ENCODE results near the gene RAB44. TPM values are rescaled to one million over a fixed set of nuclear protein-coding genes. Genes with fewer than 3 reads are reported as not detected.

The RAB44 gene
- total RNA-seq, 1 donor from 2014 or later = 0.05 TPM

DNA sequence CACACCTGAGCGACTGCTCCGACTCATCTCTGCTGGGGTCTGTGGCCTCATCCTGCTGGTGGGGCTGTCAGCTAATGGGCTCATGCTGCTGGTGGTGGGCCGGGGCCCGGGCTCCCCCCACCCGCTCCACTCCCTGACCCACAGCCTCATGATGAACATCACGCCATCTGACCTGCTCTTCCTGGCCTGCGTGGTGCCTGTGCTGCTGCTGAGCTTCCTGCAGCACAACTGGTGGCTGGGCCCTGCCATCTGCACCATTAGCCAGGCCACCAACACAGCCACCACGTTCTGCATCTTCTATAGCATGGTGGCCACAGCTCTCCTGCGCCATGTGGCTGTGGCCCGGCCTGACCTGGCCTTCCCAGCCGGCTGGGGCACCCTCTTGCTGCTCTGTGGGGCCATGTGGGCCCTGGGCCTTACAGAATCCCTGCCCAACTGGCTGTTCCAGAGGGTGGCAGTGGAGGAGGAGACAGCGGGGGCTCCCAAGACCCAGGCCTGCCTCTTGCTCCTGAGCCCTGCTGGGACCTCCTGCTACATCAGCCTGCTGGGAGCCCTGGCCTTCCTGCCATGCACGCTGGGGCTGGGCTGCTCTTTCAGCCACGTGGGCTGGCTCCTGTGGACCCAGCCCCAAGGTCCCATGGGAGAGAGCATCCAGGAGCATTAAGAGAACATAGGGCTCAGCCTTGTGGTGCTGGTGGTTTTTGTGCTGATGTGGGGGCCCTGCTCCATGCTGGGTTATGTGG lies 39.6 kb downstream of the RAB44 start:
- intact Hi-C loops (cut with micrococcal nuclease) = no loop called here
- no peaks in the 10 kb centered on the region for H3K27me3 Mint-ChIP-seq (ENCODE audit: insufficient read depth)
- no peaks in the 10 kb centered on the region for H3K9me3 Mint-ChIP-seq

DNA sequence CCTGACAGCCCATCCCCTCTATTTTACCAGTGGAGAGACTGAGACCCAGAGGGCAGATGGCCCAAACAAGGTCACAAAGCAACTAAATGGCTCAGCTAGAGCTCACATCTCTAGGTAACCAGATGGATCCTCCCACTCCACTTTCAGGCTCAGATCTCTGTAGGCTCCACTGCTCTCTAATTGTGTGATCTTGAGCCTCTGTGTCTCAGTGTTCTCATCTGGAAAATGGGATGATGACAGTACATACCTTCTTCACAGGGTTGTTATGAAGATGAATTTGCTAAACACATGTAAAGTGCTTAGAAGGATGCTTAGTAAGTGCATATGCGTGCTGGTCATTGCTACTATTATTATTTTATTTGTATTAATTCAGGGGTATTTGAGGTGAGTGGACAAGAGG lies 40.5 kb downstream of the RAB44 start:
- Mint-ChIP-seq H3K27ac (no peak overlapping the region), H3K4me3 (no peak overlapping the region), H3K36me3 (ENCODE audit: low read depth) (no peaks in the 10 kb centered on the region)

More for the DNA sequence above, 39.6 kb downstream of the RAB44 start:
- H3K4me3 Mint-ChIP-seq = no peak overlapping the region
- no peaks in the 10 kb centered on the region for H3K36me3 Mint-ChIP-seq (ENCODE audit: low read depth)
- DNase-seq (ENCODE audit: low spot score) = no peak
- no peak overlapping the region for H3K27ac Mint-ChIP-seq
- H3K4me1 Mint-ChIP-seq (ENCODE audit: low read depth) = peaks cover 39% of the 10 kb centered on the region

DNA sequence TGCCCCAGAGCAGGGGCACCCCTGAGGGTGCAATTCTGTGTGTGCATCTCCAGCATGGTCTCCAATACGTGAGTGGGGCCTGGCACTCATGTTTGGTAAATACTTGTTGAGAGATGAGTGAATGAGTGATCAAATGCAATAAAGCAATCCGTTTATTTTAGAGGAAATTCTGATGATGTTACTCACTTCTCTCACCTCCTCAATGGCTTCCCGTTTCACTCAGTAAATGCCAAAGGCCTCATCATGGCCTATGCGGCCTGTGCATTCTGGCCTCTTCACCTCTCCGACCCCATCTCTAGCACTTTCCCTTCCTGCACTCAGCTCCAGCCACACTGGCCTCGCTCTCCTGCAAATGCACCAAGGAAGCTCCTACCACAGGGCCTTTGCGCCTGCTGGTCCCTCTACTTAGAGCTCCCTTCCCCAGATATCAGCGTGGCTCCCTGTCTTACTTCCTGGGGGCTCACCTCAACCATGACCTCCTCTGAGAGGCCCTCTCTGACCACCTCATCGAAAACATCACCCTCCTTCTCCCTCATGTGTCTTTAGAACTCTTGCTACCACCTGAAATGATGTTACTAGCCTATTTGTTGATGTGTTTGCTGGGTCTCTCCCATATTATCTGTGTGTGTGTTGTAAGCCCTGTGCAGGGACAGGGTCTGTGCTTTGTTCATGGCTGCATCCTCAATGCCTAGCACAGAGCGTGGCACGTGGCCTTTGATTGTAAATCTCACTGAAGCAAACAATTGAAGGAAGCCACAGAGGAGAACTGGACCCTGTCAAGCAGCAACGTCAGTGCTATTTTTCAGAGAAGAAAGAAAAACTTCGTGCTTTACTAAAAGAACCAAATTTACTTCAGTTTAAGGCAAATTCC lies 42.6 kb downstream of the RAB44 start:
- Mint-ChIP-seq H3K36me3 (ENCODE audit: low read depth) (no peaks in the 10 kb centered on the region), H3K27me3 (ENCODE audit: insufficient read depth) (no peaks in the 10 kb centered on the region), H3K27ac (no peak overlapping the region), H3K9me3 (no peaks in the 10 kb centered on the region), H3K4me3 (no peak overlapping the region), H3K4me1 (ENCODE audit: low read depth) (peaks cover 37% of the 10 kb centered on the region)
- intact Hi-C loops (cut with micrococcal nuclease) = no loop called here
- no peak for DNase-seq (ENCODE audit: low spot score)

More for the DNA sequence above, 40.5 kb downstream of the RAB44 start:
- intact Hi-C loops (cut with micrococcal nuclease) = no loop called here
- H3K27me3 Mint-ChIP-seq (ENCODE audit: insufficient read depth) = no peaks in the 10 kb centered on the region
- peaks cover 40% of the 10 kb centered on the region for H3K4me1 Mint-ChIP-seq (ENCODE audit: low read depth)
- no peak for DNase-seq (ENCODE audit: low spot score)
- H3K9me3 Mint-ChIP-seq = no peaks in the 10 kb centered on the region

DNA sequence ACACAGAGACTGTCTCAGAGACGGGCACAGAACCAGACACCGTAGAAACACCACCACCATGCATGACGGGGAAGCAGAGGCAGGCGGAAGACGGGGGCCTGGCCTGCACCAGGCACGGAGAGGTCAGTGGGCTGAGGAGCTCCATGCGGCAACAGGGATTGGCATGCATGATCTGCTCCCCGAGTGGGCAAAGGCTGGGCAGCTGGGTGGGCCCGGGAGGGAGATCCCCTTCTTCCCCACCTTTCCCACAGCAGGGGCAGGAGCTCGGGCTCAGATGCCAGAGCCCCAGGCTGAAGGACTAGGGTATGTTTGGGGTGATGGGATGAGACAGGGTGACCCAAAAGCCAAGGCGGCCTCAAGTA lies 43.2 kb downstream of the RAB44 start:
- no peak for DNase-seq (ENCODE audit: low spot score)
- no peaks in the 10 kb centered on the region for H3K9me3 Mint-ChIP-seq
- H3K4me3 Mint-ChIP-seq = no peak overlapping the region
- H3K4me1 Mint-ChIP-seq (ENCODE audit: low read depth) = peaks cover 35% of the 10 kb centered on the region
- no peak overlapping the region for H3K27ac Mint-ChIP-seq
- no peaks in the 10 kb centered on the region for H3K36me3 Mint-ChIP-seq (ENCODE audit: low read depth)
- no peaks in the 10 kb centered on the region for H3K27me3 Mint-ChIP-seq (ENCODE audit: insufficient read depth)
- intact Hi-C loops (cut with micrococcal nuclease) = no loop called here

DNA sequence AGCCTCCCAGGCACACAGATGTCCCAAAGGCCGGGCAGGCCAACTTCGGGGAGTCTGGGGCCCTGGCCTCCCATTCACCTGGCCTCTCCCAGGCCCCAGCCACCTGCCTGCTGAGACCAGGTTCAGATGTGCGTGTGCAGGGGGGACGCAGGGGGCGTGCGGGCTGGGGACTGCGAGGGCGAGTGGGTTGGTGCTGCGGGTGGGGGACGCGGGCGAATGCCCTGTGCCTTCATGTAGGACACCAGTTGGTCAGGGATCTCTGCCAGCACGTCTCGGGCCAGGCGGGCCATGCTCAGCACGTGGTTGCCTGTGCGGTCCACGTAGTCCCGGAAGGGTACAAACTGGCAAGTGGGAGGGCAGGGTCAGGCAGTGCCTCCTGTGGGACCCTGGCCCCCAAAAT lies 44.5 kb downstream of the RAB44 start:
- no peaks in the 10 kb centered on the region for H3K27me3 Mint-ChIP-seq (ENCODE audit: insufficient read depth)
- H3K27ac Mint-ChIP-seq = no peak overlapping the region
- H3K4me1 Mint-ChIP-seq (ENCODE audit: low read depth) = peaks cover 32% of the 10 kb centered on the region
- H3K36me3 Mint-ChIP-seq (ENCODE audit: low read depth) = no peaks in the 10 kb centered on the region
- H3K9me3 Mint-ChIP-seq = no peaks in the 10 kb centered on the region
- no peak overlapping the region for H3K4me3 Mint-ChIP-seq
- no peak for DNase-seq (ENCODE audit: low spot score)
- intact Hi-C loops (cut with micrococcal nuclease) = no loop called here

DNA sequence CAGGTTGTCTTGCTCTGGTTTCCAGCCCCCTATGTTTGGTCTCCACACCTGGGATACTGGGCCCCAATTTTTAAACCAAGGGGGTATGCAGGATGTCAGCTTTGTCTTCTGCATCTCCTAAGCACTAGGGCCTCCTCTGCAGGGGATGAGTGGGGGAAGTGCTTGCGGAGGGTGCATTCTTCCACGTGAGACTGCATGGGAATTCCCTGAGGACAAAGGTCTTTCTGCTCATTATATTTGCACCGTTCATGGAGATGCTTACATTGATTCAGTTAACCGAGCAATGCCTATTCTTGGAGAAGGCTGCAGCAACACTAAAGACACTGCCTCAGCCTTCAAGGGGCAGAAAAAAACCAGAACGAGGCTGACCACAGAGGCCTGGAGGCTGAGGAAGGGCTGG lies 45.4 kb downstream of the RAB44 start:
- Mint-ChIP-seq H3K27me3 (ENCODE audit: insufficient read depth) (no peaks in the 10 kb centered on the region), H3K36me3 (ENCODE audit: low read depth) (no peaks in the 10 kb centered on the region), H3K27ac (no peak overlapping the region), H3K4me3 (no peak overlapping the region), H3K4me1 (ENCODE audit: low read depth) (peaks cover 30% of the 10 kb centered on the region), H3K9me3 (no peaks in the 10 kb centered on the region)
- intact Hi-C loops (cut with micrococcal nuclease) = no loop called here
- no peak for DNase-seq (ENCODE audit: low spot score)

DNA sequence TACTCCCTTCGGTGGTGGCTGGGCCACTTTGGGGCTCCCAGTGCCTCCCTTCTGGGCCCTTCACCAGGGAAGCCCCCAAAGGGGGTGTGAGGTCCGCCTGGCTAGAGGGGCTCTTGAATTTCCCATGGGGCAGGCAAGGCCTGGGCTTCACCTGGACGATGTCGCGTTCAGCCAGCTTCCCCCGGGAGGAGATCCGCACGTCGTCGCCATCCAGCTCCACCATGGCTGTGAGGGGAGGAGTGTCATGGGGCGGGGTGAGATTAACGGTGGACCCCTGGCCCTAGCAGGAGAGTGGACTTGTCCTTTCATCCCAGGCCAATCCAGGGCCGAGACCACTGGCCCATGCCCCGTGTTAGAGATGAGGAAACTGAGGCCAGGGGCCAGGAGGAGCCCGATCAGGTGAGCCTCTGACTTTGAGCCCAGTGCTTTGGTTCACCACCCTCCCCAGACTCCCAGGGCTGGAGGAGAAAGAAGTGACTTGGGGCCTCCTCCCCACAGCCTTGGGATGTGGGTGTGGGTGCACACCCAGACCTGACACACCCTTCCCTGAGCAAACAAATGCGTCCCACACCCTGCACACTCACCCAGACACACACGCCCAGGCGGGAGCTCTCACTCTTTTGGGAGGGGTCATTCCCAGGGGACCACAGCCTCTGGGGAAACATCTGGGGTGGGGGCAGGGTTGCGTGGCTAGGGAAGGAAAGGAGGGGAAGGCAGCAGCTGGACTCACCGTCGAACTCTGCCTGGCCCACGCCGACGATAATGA lies 46.1 kb downstream of the RAB44 start:
- no peaks in the 10 kb centered on the region for H3K27me3 Mint-ChIP-seq (ENCODE audit: insufficient read depth)
- intact Hi-C loops (cut with micrococcal nuclease) = no loop called here
- H3K4me1 Mint-ChIP-seq (ENCODE audit: low read depth) = peaks cover 30% of the 10 kb centered on the region
- H3K9me3 Mint-ChIP-seq = peaks cover 5% of the 10 kb centered on the region
- H3K36me3 Mint-ChIP-seq (ENCODE audit: low read depth) = no peaks in the 10 kb centered on the region
- peak overlapping the region; percentile 59 for H3K27ac Mint-ChIP-seq
- H3K4me3 Mint-ChIP-seq = peak overlapping the region; percentile 16
- DNase-seq (ENCODE audit: low spot score) = no peak

DNA sequence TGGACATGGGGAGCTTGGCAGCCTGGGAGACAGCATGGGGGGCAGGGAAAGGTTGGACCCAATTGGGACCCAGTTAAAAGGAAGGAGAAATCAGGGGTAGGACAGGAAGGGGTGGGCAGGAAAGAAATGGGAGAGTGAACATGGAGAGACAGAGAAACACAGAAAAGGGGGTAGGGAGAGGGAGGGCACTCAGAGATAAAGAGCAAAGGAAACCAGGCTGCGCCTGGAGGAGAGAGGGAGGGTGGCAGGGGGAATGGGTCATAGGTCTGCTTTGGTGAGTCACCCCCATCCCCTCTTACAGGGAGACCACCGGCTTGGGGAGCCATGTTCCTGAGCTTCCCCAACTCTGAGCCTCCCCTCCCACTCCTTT lies 46.7 kb downstream of the RAB44 start:
- no peaks in the 10 kb centered on the region for H3K27me3 Mint-ChIP-seq (ENCODE audit: insufficient read depth)
- intact Hi-C loops (cut with micrococcal nuclease) = no loop called here
- H3K36me3 Mint-ChIP-seq (ENCODE audit: low read depth) = peaks cover 3% of the 10 kb centered on the region
- H3K4me3 Mint-ChIP-seq = peak overlapping the region; percentile 8
- peak overlapping the region; percentile 70 for H3K27ac Mint-ChIP-seq
- DNase-seq (ENCODE audit: low spot score) = no peak
- peaks cover 11% of the 10 kb centered on the region for H3K9me3 Mint-ChIP-seq
- H3K4me1 Mint-ChIP-seq (ENCODE audit: low read depth) = peaks cover 30% of the 10 kb centered on the region

DNA sequence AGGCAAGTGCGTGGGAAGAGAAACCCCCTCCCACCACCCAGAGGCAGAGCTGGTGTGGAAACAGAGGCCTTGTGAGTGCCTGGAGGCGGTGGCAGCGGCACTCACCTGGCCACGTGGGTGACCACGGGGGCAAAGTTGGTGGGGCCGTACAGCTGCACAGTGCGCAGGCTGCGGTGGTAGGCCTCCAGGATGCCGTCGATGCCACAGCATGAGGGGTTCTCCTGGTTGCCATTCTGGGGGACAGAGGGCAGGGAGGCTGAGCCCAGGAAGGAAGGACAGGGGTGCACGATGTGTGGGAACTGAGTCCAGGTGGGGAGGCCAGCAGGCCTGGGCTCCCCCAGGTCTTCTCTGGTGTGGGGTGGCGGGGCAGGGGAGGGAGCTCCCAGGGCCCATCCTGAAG lies 47.7 kb downstream of the RAB44 start:
- no peaks in the 10 kb centered on the region for H3K27me3 Mint-ChIP-seq (ENCODE audit: insufficient read depth)
- peaks cover 26% of the 10 kb centered on the region for H3K4me1 Mint-ChIP-seq (ENCODE audit: low read depth)
- no peak for DNase-seq (ENCODE audit: low spot score)
- intact Hi-C loops (cut with micrococcal nuclease) = no loop called here
- peaks cover 19% of the 10 kb centered on the region for H3K9me3 Mint-ChIP-seq
- H3K27ac Mint-ChIP-seq = no peak overlapping the region
- no peak overlapping the region for H3K4me3 Mint-ChIP-seq
- H3K36me3 Mint-ChIP-seq (ENCODE audit: low read depth) = peaks cover 4% of the 10 kb centered on the region

DNA sequence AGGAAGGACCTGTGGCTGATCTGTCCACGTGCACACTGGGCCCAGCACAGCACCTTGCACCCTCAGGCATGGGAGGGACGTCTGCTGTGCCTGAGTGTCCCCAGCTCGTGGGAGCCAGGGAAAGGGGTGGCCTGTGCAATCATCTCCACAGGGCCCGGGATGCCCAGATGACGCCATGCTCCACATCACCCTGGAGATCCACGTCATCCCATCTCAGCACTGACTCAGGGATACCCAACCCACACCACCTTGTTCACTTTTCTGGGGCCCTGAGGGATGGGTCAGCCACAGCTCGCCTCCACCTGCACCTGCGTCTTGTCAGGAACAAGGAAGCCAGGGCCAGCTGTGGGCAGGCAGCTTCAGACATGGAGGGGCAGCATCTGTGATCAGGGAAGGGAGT lies 48.2 kb downstream of the RAB44 start:
- Mint-ChIP-seq H3K9me3 (peaks cover 19% of the 10 kb centered on the region), H3K27me3 (ENCODE audit: insufficient read depth) (no peaks in the 10 kb centered on the region), H3K4me3 (no peak overlapping the region), H3K27ac (no peak overlapping the region), H3K36me3 (ENCODE audit: low read depth) (peaks cover 4% of the 10 kb centered on the region), H3K4me1 (ENCODE audit: low read depth) (peaks cover 27% of the 10 kb centered on the region)
- DNase-seq (ENCODE audit: low spot score) = no peak
- intact Hi-C loops (cut with micrococcal nuclease) = no loop called here

DNA sequence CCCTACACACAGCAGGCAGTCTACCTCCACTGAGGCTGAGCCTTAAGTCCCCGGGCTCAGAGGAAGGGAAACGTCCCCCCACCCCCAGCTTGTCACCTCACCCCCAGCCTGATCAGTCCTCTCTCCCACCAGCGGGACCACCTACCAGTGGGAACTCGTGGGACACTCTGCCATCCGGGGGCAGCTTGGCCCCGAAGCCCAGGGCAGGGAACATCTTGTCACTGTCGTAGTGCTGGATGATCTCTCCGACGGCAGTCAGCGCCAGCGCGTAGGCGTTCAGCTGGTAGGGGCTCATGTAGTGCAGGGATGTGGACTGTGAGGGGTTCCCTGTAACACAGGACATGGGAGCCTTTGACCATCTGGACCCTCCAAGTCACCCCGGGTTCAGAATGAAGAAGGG lies 48.6 kb downstream of the RAB44 start:
- intact Hi-C loops (cut with micrococcal nuclease) = no loop called here

DNA sequence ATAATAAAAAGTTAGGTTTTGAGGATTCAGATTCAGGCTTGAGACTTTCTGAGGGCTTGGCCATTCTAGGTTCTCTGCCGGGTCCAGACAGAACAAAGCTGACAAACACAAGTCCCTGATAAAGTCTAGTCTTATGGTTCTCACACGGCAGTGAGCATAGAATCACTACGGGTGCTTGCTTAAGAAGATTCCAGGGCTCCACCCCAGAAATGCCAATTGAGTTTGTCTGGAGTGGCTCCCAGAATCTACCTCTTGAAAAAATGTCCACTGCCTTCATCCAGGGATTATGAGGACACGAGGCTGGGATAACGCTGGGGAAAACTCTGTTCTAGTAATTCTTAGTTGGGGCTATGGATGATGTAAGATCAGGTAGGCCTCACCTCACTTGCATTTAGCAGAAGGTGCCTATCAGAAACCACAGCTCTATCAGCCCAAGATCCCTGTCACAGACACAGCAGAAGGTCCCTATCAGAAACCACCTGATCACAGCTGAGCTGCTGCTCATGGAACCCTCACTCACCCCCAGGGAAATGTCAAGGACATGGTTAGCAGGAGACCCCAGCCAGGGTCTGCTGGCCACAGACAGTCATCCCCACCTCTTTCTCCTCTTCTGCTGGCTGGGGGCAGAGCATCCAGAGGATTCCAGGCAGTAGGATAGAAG lies 52.3 kb downstream of the RAB44 start:
- intact Hi-C loops (cut with micrococcal nuclease) = no loop called here
- DNase-seq (ENCODE audit: low spot score) = no peak
- Mint-ChIP-seq H3K9me3 (peaks cover 19% of the 10 kb centered on the region), H3K4me1 (ENCODE audit: low read depth) (peaks cover 46% of the 10 kb centered on the region), H3K27me3 (ENCODE audit: insufficient read depth) (no peaks in the 10 kb centered on the region), H3K4me3 (no peak overlapping the region), H3K27ac (no peak overlapping the region), H3K36me3 (ENCODE audit: low read depth) (peaks cover 4% of the 10 kb centered on the region)

More for the DNA sequence above, 48.6 kb downstream of the RAB44 start:
- peaks cover 4% of the 10 kb centered on the region for H3K36me3 Mint-ChIP-seq (ENCODE audit: low read depth)
- no peak overlapping the region for H3K4me3 Mint-ChIP-seq
- peaks cover 31% of the 10 kb centered on the region for H3K4me1 Mint-ChIP-seq (ENCODE audit: low read depth)
- peaks cover 19% of the 10 kb centered on the region for H3K9me3 Mint-ChIP-seq
- H3K27ac Mint-ChIP-seq = no peak overlapping the region
- no peak for DNase-seq (ENCODE audit: low spot score)
- no peaks in the 10 kb centered on the region for H3K27me3 Mint-ChIP-seq (ENCODE audit: insufficient read depth)

Data from activated T-helper 1 cell treated with anti-CD3 and anti-CD28 coated beads, Interleukin-12 subunit alpha, Interleukin-12 subunit beta, Interleukin-2, Interleukin-4 antibody, amounts not matched to agents 30 ng/mL and 10 ng/mL and 1 ng/mL, durations not matched to agents 14 hours and 24 hours and 36 hours (primary cell).